Activated CD8-positive, alpha-beta memory T cell treated with anti-CD3 and anti-CD28 coated beads for 36 hours (primary cell): Measurements from ENCODE around the gene LTF. TPM values are rescaled to one million over a fixed set of nuclear protein-coding genes. Genes with fewer than 3 reads are reported as not detected.
"Not testable (repeated sequence)": the region's sequence is repeated elsewhere in the genome, so short reads cannot be mapped to it uniquely, and the experiment has no call there.

Source experiments
- CTCF ChIA-PET: fragments of 350-600 bp; sonication (Branson Sonifier 250); formaldehyde crosslinking; loops from one replicate; lab custom pipeline; 2021; ENCODE audit warnings: antibody characterized with exemption; lab: Charles Lee
- POLR2A ChIA-PET: fragments of 350-600 bp; sonication (Branson Sonifier 250); formaldehyde crosslinking; loops from one replicate; lab custom pipeline; 2021; ENCODE audit warnings: antibody characterized with exemption; lab: Charles Lee
- total RNA-seq, 2 experiments: library from RNA; stranded (reverse); gene quantifications; one replicate each; pipeline ENCODE4 v1.2.3, GENCODE V29; 2021

LTF gene
- total RNA-seq, 2 experiments from 2014 or later = not detected

DNA sequence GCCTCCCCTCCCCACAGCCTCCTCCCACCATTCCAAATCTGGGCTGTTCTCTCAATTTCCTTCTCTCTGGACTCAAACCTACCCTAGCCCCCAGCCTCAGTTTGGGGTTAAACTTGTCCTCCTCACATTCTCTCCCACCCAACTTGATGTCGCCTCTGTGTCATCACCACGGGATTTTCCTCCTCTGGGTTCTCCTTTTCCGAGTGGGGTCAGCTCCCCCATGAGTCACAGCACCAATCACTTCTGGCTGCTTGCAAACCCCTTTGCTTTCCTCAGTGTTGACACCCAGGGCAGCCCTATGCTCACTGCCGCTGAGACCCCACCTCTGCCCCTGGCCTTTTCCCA, 58.3 kb downstream of the LTF start:
- CTCF ChIA-PET = interaction anchor here (1.5 to 1.8 kb wide), 3 partner anchors 29 to 223 kb away, joined by 4 to 6 read pairs (median 5); no protein-coding TSS in a partner anchor
- POLR2A ChIA-PET = no interaction called here

DNA sequence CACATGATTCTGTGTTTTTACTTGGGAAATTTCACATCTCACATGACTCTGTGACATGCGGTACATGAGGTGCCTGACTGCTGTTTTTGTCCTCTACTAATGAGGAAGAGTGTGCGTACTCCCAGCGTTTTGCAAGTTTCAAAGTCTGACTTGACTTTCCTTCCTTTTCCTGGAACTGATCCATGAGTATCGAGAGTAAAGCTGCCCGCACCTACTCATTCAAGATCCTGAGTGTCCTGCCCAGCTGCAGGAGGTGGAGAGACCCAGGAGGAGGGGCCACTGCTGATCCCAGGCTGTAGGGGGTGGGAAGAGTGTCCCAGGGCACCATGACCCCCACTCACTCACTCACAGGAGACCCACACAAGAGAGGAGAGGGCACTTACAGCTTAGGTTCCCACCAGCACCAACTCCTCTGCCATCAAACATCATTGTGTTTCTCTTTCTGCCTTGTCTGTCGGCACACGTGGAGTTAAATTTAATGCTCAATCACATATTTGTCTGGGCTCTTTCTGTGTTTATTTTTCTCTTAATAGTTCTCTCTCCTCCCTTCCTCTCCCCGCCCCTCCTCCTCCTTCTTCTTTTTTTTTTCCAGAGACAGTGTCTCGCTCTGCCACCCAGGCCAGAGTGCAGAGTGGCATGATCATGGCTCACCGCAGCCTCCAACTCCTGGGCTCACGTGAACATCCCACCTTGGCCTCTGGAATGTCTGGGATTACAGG, 59.2 kb downstream of the LTF start:
- CTCF ChIA-PET = interaction anchor here (1.1 kb wide), 1 partner anchor 27 kb away, joined by 3 read pairs; no protein-coding TSS in a partner anchor

GRCh38 chr3:46402902-46403301, 61.8 kb downstream of the LTF start:
- POLR2A ChIA-PET, CTCF ChIA-PET: not testable (repeated sequence)

More for the DNA sequence above, 59.2 kb downstream of the LTF start:
- POLR2A ChIA-PET = no interaction called here

DNA sequence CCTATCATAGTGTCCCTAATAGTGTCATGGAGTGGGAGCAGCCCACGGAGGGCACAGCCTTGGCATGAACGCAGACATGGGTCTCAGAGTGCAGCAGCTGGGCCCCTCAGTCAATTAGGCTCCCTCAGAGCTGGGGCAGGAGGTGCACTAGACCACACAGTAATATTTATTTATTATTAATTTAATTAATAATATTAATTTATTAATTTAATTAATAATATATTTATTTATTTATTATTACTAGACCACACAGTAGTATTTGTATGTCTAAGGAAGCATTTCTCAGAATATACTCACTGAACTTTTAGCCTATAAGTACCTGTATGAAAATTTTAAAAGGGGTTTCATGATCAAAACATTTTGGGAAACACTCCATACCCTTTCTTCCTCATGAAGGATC, 63.1 kb downstream of the LTF start:
- CTCF ChIA-PET = no interaction called here
- POLR2A ChIA-PET = no interaction called here

DNA sequence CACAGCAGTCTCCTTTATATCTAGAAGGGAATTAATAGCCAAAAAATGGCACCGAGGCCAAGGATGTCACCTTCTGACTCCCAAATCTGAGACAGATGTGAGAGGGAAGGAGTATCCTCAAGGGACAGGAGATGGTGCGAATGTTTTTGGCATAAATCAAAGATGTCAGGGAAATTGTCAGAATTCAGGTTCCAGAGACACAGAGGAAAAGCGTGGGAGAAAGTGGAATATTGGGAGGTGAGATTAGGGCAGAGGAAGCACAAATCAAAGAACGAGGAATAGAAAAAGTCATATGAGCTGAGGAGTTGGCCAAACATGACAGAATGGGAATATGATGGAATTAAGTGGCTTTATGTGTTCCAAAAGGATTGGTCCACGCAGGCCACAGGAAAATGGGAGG, 63.9 kb downstream of the LTF start:
- ChIA-PET POLR2A (no interaction called here), CTCF (no interaction called here)

DNA sequence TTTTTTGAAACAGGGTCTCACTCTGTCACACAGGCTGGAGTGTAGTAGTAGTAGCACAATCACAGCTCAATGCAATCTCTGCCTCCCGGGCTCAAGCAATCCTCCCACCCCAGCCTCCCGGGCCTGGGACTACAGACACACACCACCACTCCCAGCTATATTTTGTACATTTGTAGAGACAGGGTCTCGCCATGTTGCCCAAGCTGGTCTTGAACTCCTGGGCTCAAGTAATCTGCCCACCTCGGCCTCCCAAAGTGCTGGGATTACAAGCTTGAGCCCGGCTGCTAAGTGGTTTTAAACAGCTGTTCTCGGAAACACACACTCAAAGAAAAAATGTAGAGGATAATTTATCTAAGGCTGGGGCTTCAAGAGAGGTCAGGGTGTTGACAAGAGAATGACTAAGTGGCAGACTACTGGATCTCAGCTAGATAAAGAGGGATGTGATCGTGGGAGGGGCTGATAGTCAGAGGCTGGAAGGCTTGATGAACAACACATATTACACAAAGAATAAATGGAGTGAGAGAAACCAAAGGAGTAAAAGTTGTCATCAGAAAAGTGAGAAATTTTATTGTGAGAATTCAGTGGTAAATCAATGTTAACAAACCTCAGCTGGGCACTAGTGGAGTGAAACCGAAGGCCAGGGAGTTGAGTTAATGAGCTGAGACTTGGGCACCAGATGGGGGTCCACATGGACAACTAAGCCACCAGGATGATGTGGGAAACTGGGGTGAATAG, 64.5 kb downstream of the LTF start:
- ChIA-PET POLR2A (no interaction called here), CTCF (interaction anchor here (0.6 kb wide), 1 partner anchor 229 kb away, joined by 5 read pairs; no protein-coding TSS in a partner anchor)

GRCh38 chr3:46399557-46399956, 65.1 kb downstream of the LTF start:
- CTCF ChIA-PET = interaction anchor here (0.6 kb wide), 1 partner anchor 230 kb away, joined by 5 read pairs; no protein-coding TSS in a partner anchor
- POLR2A ChIA-PET = no interaction called here

- CTCF ChIA-PET = no interaction called here
- POLR2A ChIA-PET = no interaction called here
Measured at GRCh38 chr3:46399098-46399497, 65.6 kb downstream of the LTF start.

- POLR2A ChIA-PET = no interaction called here
- CTCF ChIA-PET = no interaction called here
Measured at GRCh38 chr3:46398186-46398955, 66.3 kb downstream of the LTF start.

DNA sequence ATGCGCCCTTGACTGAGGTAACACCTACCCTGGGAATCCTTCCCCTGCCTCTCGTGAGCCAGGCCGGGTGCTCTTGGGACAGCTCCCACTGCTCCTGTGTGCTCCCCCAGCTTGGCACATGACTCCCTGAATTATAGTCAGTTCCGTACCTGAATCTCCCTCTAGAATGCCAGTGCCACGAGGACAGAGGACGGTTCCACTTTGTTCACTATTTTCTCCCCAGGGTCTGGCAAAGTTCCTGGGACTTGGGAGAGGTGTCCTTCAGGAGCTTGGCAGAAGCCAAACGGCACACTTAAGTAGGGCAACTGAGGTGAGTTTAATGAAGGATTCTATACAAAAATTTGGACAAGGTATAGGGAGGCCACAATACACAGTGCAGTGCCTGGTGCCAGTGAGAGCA, 67.6 kb downstream of the LTF start:
- ChIA-PET CTCF (no interaction called here), POLR2A (no interaction called here)

DNA sequence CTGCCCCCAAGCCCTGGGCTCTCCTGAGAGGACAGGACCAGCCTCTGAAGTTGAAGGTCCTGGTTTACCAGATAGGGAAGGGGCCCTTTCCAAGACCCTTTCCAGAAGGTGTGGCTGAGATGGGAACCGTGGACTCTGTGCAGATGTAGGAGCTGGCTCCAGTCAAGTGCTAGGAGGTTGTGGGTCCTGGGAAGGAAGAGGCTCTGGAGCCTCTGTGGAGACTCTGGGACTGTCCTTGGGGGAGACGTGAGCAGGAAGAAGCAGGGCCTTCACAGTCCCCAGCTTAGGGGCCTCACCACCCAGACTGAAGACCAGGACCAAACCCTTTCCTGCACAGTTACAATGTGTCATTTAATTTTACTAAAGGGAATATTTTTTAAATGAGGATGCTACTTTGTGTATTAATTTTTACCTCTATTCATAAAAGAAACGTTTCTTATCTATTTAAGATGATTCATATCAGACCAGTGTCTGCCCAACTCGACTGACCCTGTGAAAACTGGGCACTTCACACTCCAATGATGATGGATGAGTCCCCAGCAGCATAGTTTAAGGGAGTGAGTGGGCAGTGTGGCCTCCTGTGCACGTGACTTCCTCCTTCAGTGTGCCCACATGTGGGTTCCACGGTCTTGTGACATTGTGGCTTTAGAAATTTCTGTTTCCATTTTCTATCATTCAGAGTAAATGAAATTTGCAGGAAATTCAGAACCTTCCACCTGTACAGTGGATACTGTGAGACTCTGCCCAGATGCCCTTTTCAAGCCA, 68.8 kb downstream of the LTF start:
- POLR2A ChIA-PET = no interaction called here
- CTCF ChIA-PET = no interaction called here

DNA sequence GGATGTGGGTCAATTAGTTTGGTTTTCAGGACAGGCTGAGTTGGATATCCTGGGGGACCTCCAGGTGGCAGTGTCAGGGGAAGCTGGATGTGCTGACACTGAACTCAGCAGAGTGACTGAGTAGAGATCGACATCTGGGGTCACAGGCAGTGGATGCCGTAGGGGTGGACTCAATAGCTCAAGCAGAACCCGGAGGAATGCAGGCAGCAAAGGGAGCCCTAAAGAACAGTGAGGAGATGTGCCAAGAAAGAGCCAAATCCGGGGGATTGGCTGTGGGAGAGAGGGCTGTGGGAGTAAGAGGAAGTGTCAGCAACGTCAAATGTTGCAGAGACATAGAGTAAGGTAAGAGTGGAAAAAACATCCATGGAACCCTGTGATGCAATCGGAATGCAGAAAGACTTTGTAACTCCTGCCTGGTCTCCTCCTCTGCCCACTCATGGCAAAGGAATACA, 69.5 kb downstream of the LTF start:
- CTCF ChIA-PET = no interaction called here

DNA sequence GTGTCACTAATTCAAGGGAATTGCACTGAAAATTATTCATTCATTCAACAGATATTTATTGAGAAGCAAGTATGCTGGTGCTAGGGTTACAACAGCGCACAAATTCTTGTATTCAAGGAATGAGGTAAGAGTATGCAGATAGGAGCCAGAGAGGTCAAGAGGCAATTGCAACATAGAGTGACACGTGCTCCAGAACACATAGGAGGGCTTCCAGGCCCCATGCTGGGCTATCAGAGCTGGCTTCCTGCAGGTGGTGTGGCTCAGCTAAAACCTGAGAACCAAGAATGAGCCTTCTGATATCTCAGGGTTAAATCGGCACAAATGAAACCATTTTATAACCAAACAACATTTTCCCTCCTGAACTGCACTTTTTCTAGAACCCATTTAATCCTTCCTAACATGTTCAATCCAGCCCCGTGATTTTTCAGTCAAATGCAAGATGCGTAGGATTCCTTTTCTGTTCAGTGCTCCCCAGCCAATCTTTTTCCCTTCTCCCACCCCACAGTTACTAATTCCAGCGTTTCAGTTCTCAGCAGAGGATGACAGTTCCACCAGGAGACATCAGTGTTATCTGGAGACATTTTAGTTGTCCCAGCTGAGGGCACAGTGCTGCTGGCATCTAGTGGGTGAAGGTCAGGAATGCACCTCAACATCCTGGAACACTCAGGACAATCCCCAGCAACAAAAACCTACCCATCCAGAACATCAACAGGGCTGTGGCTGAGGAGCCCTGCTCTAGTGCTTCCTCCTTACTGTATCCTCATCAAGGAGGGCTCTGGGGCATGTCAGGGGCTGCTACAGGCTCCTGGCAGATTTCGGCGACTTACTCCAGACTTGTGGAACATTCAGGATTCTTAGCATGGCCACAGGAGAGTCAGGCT, 70.9 kb downstream of the LTF start:
- ChIA-PET POLR2A (no interaction called here), CTCF (no interaction called here)

More for the DNA sequence above, 69.5 kb downstream of the LTF start:
- POLR2A ChIA-PET = no interaction called here

DNA sequence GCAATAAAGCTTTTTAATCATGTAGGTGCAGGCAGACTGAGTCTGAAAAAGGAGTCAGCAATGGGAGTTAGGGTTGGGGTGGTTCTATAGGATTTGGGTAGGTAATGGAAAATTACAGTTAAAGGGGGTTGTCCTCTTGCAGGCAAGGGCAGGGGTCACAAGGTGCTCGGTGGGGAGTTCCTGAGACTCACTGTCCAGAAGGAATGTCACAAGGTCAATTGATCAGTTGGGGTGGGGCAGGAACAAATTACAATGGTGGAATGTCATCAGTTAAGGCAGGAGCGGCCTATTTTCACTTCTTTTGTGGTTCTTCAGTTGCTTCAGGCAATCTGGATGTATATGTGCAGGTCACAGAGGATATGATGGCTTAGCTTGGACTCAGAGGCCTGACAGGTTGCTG, 71.7 kb downstream of the LTF start:
- ChIA-PET CTCF (no interaction called here), POLR2A (no interaction called here)

GRCh38 chr3:46391526-46391925, 73.2 kb downstream of the LTF start:
- POLR2A ChIA-PET, CTCF ChIA-PET: not testable (repeated sequence)

- POLR2A ChIA-PET = no interaction called here
Measured at GRCh38 chr3:46389306-46389705, 75.4 kb downstream of the LTF start.

GRCh38 chr3:46388847-46389246, 75.9 kb downstream of the LTF start:
- POLR2A ChIA-PET = not testable (repeated sequence)
- CTCF ChIA-PET = interaction anchor here (1.2 kb wide), 1 partner anchor 11 kb away, joined by 4 read pairs; no protein-coding TSS in a partner anchor

More at GRCh38 chr3:46389306-46389705, 75.4 kb downstream of the LTF start:
- CTCF ChIA-PET = interaction anchor here (1.2 kb wide), 1 partner anchor 11 kb away, joined by 4 read pairs; no protein-coding TSS in a partner anchor

- POLR2A ChIA-PET = no interaction called here
- CTCF ChIA-PET = no interaction called here
Measured at GRCh38 chr3:46386205-46386604, 78.5 kb downstream of the LTF start.
